SK-N-SH (cell line): ENCODE measurements around the gene PAM16. TPM values are rescaled to one million over a fixed set of nuclear protein-coding genes. Genes with fewer than 3 reads are reported as not detected.

Experiments
- CTCF ChIA-PET: fragments of 300-600, 350-600 bp; formaldehyde crosslinking; extraction: SDS; loops from one replicate; lab custom pipeline; 2021; lab: Yijun Ruan, JAX
- POLR2A ChIA-PET: fragments of 350-600 bp; sonication (Branson Sonifier 250); formaldehyde crosslinking; extraction: SDS; loops from one replicate; lab custom pipeline; 2020; ENCODE audit warnings: antibody characterized with exemption, inconsistent platforms; lab: Yijun Ruan, JAX
- DNase-seq: peaks from one replicate; pipeline ENCODE4 v3.0.0; 2012
- H2AFZ ChIP-seq: fragments of 200-600 bp; sonication (generic); 2 replicates; pipeline ENCODE4 v1.8.1; 2016; ENCODE audit warnings: antibody characterized with exemption, mild to moderate bottlenecking, low read depth
- H3F3A ChIP-seq: fragments of 200-600 bp; sonication (generic); replicated peaks from 2 replicates; pipeline ENCODE3; 2016; ENCODE audit warnings: antibody characterized with exemption, mild to moderate bottlenecking; ENCODE audit not compliant: insufficient read depth
- H3K27ac ChIP-seq, 2 experiments: fragments of 200-500 bp in 1 of 2; fragments of 200-600 bp in 1 of 2; sonication (Bioruptor generic) in 1 of 2; sonication (generic), shearing (Covaris generic) in 1 of 2; 2 replicates each; pipeline versions ENCODE4 v1.5.1 to v1.6.1; 2014 to 2016; ENCODE audit warnings: low read depth in 2 of 2, inconsistent platforms in 1 of 2, low read length in 1 of 2, mild to moderate bottlenecking in 1 of 2, mixed read lengths in 1 of 2
- H3K27me3 ChIP-seq: fragments of 200-600 bp; sonication (generic), shearing (Covaris generic); 2 replicates; pipeline ENCODE4 v1.6.1; 2016; ENCODE audit warnings: mixed run types; ENCODE audit not compliant: insufficient read depth
- H3K36me3 ChIP-seq, 2 experiments: fragments of 200-500 bp in 1 of 2; fragments of 200-600 bp in 1 of 2; sonication (Bioruptor generic) in 1 of 2; sonication (generic) in 1 of 2; replicated peaks in 1 of 2; 2 replicates each; pipeline versions ENCODE3 to v1.5.1; 2014 to 2016; ENCODE audit warnings: low read length in 1 of 2, mild to moderate bottlenecking in 1 of 2; ENCODE audit not compliant: insufficient read depth in 2 of 2, control insufficient read depth in 1 of 2
- H3K4me1 ChIP-seq, 2 experiments: fragments of 200-500 bp in 1 of 2; fragments of 200-600 bp in 1 of 2; sonication (Bioruptor generic) in 1 of 2; sonication (generic), shearing (Covaris generic) in 1 of 2; 2 replicates each; pipeline versions ENCODE4 v1.5.1 to v1.6.1; 2014 to 2016; ENCODE audit warnings: low read depth in 1 of 2, low read length in 1 of 2, mixed run types in 1 of 2; ENCODE audit not compliant: insufficient read depth in 2 of 2, control insufficient read depth in 1 of 2
- H3K4me2 ChIP-seq: fragments of 200-600 bp; sonication (generic), shearing (Covaris generic); 2 replicates; pipeline ENCODE4 v1.6.1; 2017; ENCODE audit warnings: mixed run types
- H3K4me3 ChIP-seq, 2 experiments: fragments of 200-500 bp in 1 of 2; fragments of 200-600 bp in 1 of 2; sonication (Bioruptor generic) in 1 of 2; sonication (generic), shearing (Covaris generic) in 1 of 2; 2 replicates each; pipeline versions ENCODE4 v1.5.1 to v1.8.1; 2014 to 2016; ENCODE audit warnings: low read depth in 2 of 2, inconsistent platforms in 1 of 2, low read length in 1 of 2, mild to moderate bottlenecking in 1 of 2, mixed read lengths in 1 of 2, moderate library complexity in 1 of 2
- H3K79me2 ChIP-seq: fragments of 200-600 bp; sonication (generic); 2 replicates; pipeline ENCODE4 v1.8.1; 2017; ENCODE audit warnings: mild to moderate bottlenecking; ENCODE audit not compliant: insufficient read depth
- H3K9ac ChIP-seq: fragments of 200-600 bp; sonication (generic); 2 replicates; pipeline ENCODE4 v1.6.1; 2017; ENCODE audit warnings: mixed run types
- H3K9me2 ChIP-seq: fragments of 200-600 bp; sonication (generic); 2 replicates; pipeline ENCODE4 v1.6.1; 2017; ENCODE audit warnings: mixed run types
- H3K9me3 ChIP-seq: fragments of 200-600 bp; sonication (generic); 2 replicates; pipeline ENCODE4 v1.6.1; 2017; ENCODE audit warnings: mixed run types, mild to moderate bottlenecking, moderate library complexity
- H4K20me1 ChIP-seq: fragments of 200-600 bp; sonication (generic); 2 replicates; pipeline ENCODE4 v1.6.1; 2017; ENCODE audit warnings: mild to moderate bottlenecking, mixed run types; ENCODE audit not compliant: insufficient read depth
- CTCF ChIP-seq: fragments of 200-600 bp; sonication (generic); IDR thresholded peaks from 2 replicates; pipeline ENCODE4 v1.6.1; 2017; ENCODE audit warnings: antibody characterized with exemption, mild to moderate bottlenecking, moderate library complexity
- ELF1 ChIP-seq: IDR thresholded peaks from 2 replicates; pipeline ENCODE4 v1.4.0; 2012
- FOSL2 ChIP-seq: IDR thresholded peaks from 2 replicates; pipeline ENCODE4 v1.4.0; 2012; ENCODE audit warnings: low read depth, mild to moderate bottlenecking, moderate library complexity, borderline replicate concordance
- FOXJ3 ChIP-seq: sonication (generic); formaldehyde crosslinking; IDR thresholded peaks from 2 replicates; pipeline ENCODE4 v1.5.1; 2020; ENCODE audit warnings: mild to moderate bottlenecking, missing genetic modification reagents
- GABPA ChIP-seq: IDR thresholded peaks from 2 replicates; pipeline ENCODE4 v1.4.0; 2012; ENCODE audit warnings: low read depth, mild to moderate bottlenecking
- MXI1 ChIP-seq: IDR thresholded peaks from 2 replicates; pipeline ENCODE4 v1.6.1; 2012; ENCODE audit warnings: mild to moderate bottlenecking, low read depth, low read length, improper control_type of control experiment
- PBX3 ChIP-seq: IDR thresholded peaks from 2 replicates; pipeline ENCODE4; 2012
- RXRA ChIP-seq: IDR thresholded peaks from 2 replicates; pipeline ENCODE4 v1.4.0; 2012; ENCODE audit warnings: low read depth, mild to moderate bottlenecking, borderline replicate concordance
- TAF1 ChIP-seq: IDR thresholded peaks from 2 replicates; pipeline ENCODE4 v1.6.1; 2012; ENCODE audit warnings: low read depth, mild to moderate bottlenecking, low read length, moderate library complexity, borderline replicate concordance
- USF1 ChIP-seq: IDR thresholded peaks from 2 replicates; pipeline ENCODE4 v1.4.0; 2012; ENCODE audit warnings: low read depth, borderline replicate concordance
- ZBTB33 ChIP-seq: IDR thresholded peaks from 2 replicates; pipeline ENCODE4 v1.4.0; 2012; ENCODE audit warnings: low read depth, borderline replicate concordance
- WGBS: methylation state at CpG from one replicate; pipeline ENCODE4 v1.1.6; 2017; ENCODE audit warnings: low lambda C conversion rate; 5-methylcytosine and 5-hydroxymethylcytosine counted together
- polyA plus RNA-seq, 3 experiments: library from polyadenylated mRNA; depleted of rRNA; stranded (reverse); fragments of >200 nt; gene quantifications; 2 replicates each; pipeline ENCODE4 v1.2.3, GENCODE V29; 2012

Gene PAM16
- polyA plus RNA-seq, 1 of the 3 experiments (the other 2 are of a cell fraction), result 96.4 TPM

- Histone ChIP-seq H3K9me2 (no peaks in the 10 kb centered on the region), H3F3A (peaks cover 6% of the 10 kb centered on the region), H3K4me3 (no peak overlapping the region), H3K4me2 (no peak overlapping the region), H3K4me1 (peaks cover 0 to 14% of the 10 kb centered on the region in 2 experiments; a peak in 1 of 4 replicates), H4K20me1 (no peaks in the 10 kb centered on the region), H3K9ac (no peak overlapping the region), H3K9me3 (no peaks in the 10 kb centered on the region), H3K27ac (no peak overlapping the region), H2AFZ (no peak overlapping the region), H3K27me3 (no peaks in the 10 kb centered on the region), H3K36me3 (no peaks in the 10 kb centered on the region), H3K79me2 (no peaks in the 10 kb centered on the region)
- DNase-seq, result no peak
- 88% methylated on average over 16 of the region's 19 CpGs for WGBS
- CTCF ChIA-PET, result interaction anchor here (1.0 to 5.6 kb wide), 3 partner anchors 40 to 74 kb away, joined by 3 to 299 read pairs (median 49); no protein-coding TSS in a partner anchor
- TF ChIP-seq PBX3 (no peak), CTCF (no peak), ELF1 (no peak), MXI1 (no peak), FOXJ3 (no peak), RXRA (no peak), GABPA (no peak), USF1 (no peak), ZBTB33 (no peak), FOSL2 (no peak), TAF1 (no peak)
- POLR2A ChIA-PET, result no interaction called here
These were observed 11.5 kb upstream of the PAM16 start for GRCh38 chr16:4362476-4363135.
